IPS-NIHi7 (cell line): ENCODE results near the gene INSYN1.
"Not testable (repeated sequence)": the region's sequence is repeated elsewhere in the genome, so short reads cannot be mapped to it uniquely, and the experiment has no call there.

Source experiments
- DNase-seq: peaks from one replicate; pipeline ENCODE4 v3.0.0; 2012; ENCODE audit warnings: mixed read lengths; ENCODE audit errors: extremely low spot score

The INSYN1 gene

GRCh38 chr15:73714695-73715301 is 38.4 kb downstream of the INSYN1 start:
- DNase-seq: no peak

GRCh38 chr15:73712107-73712506 is 41.0 kb downstream of the INSYN1 start:
- DNase-seq: peak; percentile 35

- DNase-seq: no peak
These were observed 41.6 kb downstream of the INSYN1 start for GRCh38 chr15:73711526-73711925.

GRCh38 chr15:73710321-73710720 is 42.8 kb downstream of the INSYN1 start:
- DNase-seq: no peak

GRCh38 chr15:73709686-73710085 is 43.5 kb downstream of the INSYN1 start:
- DNase-seq: no peak

GRCh38 chr15:73709241-73709640 is 43.9 kb downstream of the INSYN1 start:
- DNase-seq: no peak

- no peak for DNase-seq
These were observed 44.5 kb downstream of the INSYN1 start for GRCh38 chr15:73708691-73709090.

GRCh38 chr15:73704869-73705645 is 48.1 kb downstream of the INSYN1 start:
- DNase-seq: peak; percentile 89

- not testable (repeated sequence) for DNase-seq
These were observed 48.8 kb downstream of the INSYN1 start for GRCh38 chr15:73704142-73704868.

GRCh38 chr15:73703601-73704000 is 49.5 kb downstream of the INSYN1 start:
- DNase-seq: not testable (repeated sequence)

GRCh38 chr15:73702311-73703239 is 50.6 kb downstream of the INSYN1 start:
- DNase-seq: not testable (repeated sequence)

- peak; percentile 69 for DNase-seq
These were observed 52.9 kb downstream of the INSYN1 start for GRCh38 chr15:73700041-73700842.

GRCh38 chr15:73699249-73700040 is 53.7 kb downstream of the INSYN1 start:
- DNase-seq: no peak

- peak; percentile 63 for DNase-seq
These were observed 56.1 kb downstream of the INSYN1 start for GRCh38 chr15:73697033-73697467.

GRCh38 chr15:73696641-73697001 is 56.5 kb downstream of the INSYN1 start:
- no peak for DNase-seq

- no peak for DNase-seq
These were observed 57.1 kb downstream of the INSYN1 start for GRCh38 chr15:73695773-73696640.

GRCh38 chr15:73694419-73694818 is 58.7 kb downstream of the INSYN1 start:
- no peak for DNase-seq

- DNase-seq: peak; percentile 80
These were observed 61.8 kb downstream of the INSYN1 start for GRCh38 chr15:73691396-73691795.

- no peak for DNase-seq
These were observed 64.7 kb downstream of the INSYN1 start for GRCh38 chr15:73688455-73688854.
